Prostate gland (tissue), 2 donors: Measurements from ENCODE around the gene NRN1L. TPM values are rescaled to one million over a fixed set of nuclear protein-coding genes. Genes with fewer than 3 reads are reported as not detected.
A peak's percentile ranks its signal among the peaks of the same experiment; 100 is the strongest.

Experiments
- DNase-seq: peaks from one replicate; pipeline ENCODE4 v3.0.0-alpha.2; 2019; ENCODE audit warnings: low spot score
- H3K27ac ChIP-seq, 2 donors: fragments of 200-600 bp; sonication (generic); 2 replicates each; pipeline ENCODE4 v1.5.1; 2017 to 2019
- H3K27me3 ChIP-seq: fragments of 200-600 bp; sonication (generic); replicated peaks from 2 replicates; pipeline ENCODE4 v1.5.1; 2019; ENCODE audit not compliant: insufficient read depth
- H3K36me3 ChIP-seq, 2 donors: fragments of 200-600 bp; sonication (generic); 1 replicate in 1 of 2; 2 replicates in 1 of 2; pipeline versions ENCODE4 v1.5.1 to v1.8.1; 2017 to 2019
- H3K4me1 ChIP-seq: fragments of 200-600 bp; sonication (generic); replicated peaks from 2 replicates; pipeline ENCODE4 v1.5.1; 2019
- H3K4me3 ChIP-seq, 2 donors: fragments of 200-600 bp; sonication (generic); 2 replicates each; pipeline ENCODE4 v1.5.1; 2017 to 2019
- H3K9me3 ChIP-seq: fragments of 200-600 bp; sonication (generic); 2 replicates; pipeline ENCODE4 v1.5.1; 2017
- CTCF ChIP-seq, 4 experiments: fragments of 200-600 bp in 2 of 4; fragments of 450-650 bp in 2 of 4; sonication (generic) in 2 of 4; IDR thresholded peaks; 1 replicate in 3 of 4; 2 replicates in 1 of 4; pipeline ENCODE4 v1.5.1; 2016 to 2019; ENCODE audit warnings: antibody characterized with exemption in 4 of 4, mild to moderate bottlenecking in 2 of 4, moderate library complexity in 2 of 4
- POLR2A ChIP-seq: fragments of 450-650 bp; IDR thresholded peaks from one replicate; pipeline ENCODE4 v1.6.1; 2016; ENCODE audit warnings: antibody characterized with exemption, mild to moderate bottlenecking
- POLR2AphosphoS5 ChIP-seq: sonication (generic); formaldehyde crosslinking; IDR thresholded peaks from one replicate; pipeline ENCODE4 v1.6.1; 2017; ENCODE audit warnings: antibody characterized with exemption
- WGBS: methylation state at CpG from one replicate; pipeline ENCODE4 v1.1.5; 2018; 5-methylcytosine and 5-hydroxymethylcytosine counted together
- intact Hi-C: fragments of 100-400 bp; cut with DNase I; formaldehyde crosslinking; loops from one replicate; pipeline ENCODE4 v1.14.2; 2022
- total RNA-seq, 2 donors: library from RNA; depleted of rRNA; stranded (reverse); fragments of >200 nt; gene quantifications; one replicate each; pipeline ENCODE4 v1.1.0, GENCODE V29; 2016

NRN1L gene
- total RNA-seq, 2 donors from 2014 or later, result 4.0 to 4.4 TPM

- Histone ChIP-seq H3K9me3 (no peaks in the 10 kb centered on the region), H3K27ac (no peak overlapping the region), H3K36me3 (peaks cover 0 to 6% of the 10 kb centered on the region in 2 donors), H3K27me3 (no peaks in the 10 kb centered on the region), H3K4me1 (no peaks in the 10 kb centered on the region), H3K4me3 (no peak overlapping the region)
- intact Hi-C loops, result no loop called here
- no peak for DNase-seq
- TF ChIP-seq POLR2AphosphoS5, result no peak
- peak in 2 of 4 experiments; percentile 16 for TF ChIP-seq CTCF (IDR thresholded peaks at IDR 0.05)
- 96% methylated on average over 2 of the region's 2 CpGs for WGBS
Measured at GRCh38 chr16:67865318-67865717, 19.4 kb upstream of the NRN1L start.

- 93% methylated on average over 6 of the region's 6 CpGs for WGBS
- peaks cover 0 to 6% of the 10 kb centered on the region in 2 donors for H3K36me3 ChIP-seq
Measured at GRCh38 chr16:67868290-67868689, 16.4 kb upstream of the NRN1L start.

GRCh38 chr16:67869653-67870052, 15.0 kb upstream of the NRN1L start:
- H3K36me3 ChIP-seq, result peaks cover 0 to 6% of the 10 kb centered on the region in 2 donors
- no peak overlapping the region for H3K4me3 ChIP-seq
- H3K9me3 ChIP-seq, result no peaks in the 10 kb centered on the region
- peaks cover 9% of the 10 kb centered on the region for H3K4me1 ChIP-seq
- DNase-seq, result no peak
- H3K27ac ChIP-seq, result no peak overlapping the region
- H3K27me3 ChIP-seq, result no peaks in the 10 kb centered on the region
- WGBS, result 86% methylated on average over 7 of the region's 7 CpGs
- intact Hi-C loops, result loop anchor here (2.0 kb wide), 1 partner anchor 23 kb away; the partner anchor contains the start of genes CENPT and NUTF2
- TF ChIP-seq POLR2A, result no peak
- TF ChIP-seq POLR2AphosphoS5, result no peak
- TF ChIP-seq CTCF (IDR thresholded peaks at IDR 0.05), result no peak

More at GRCh38 chr16:67868290-67868689, 16.4 kb upstream of the NRN1L start:
- Histone ChIP-seq H3K27ac (no peak overlapping the region), H3K4me1 (no peaks in the 10 kb centered on the region), H3K4me3 (no peak overlapping the region), H3K9me3 (no peaks in the 10 kb centered on the region), H3K27me3 (no peaks in the 10 kb centered on the region)
- intact Hi-C loops, result no loop called here
- no peak for DNase-seq
- no peak for TF ChIP-seq POLR2A
- TF ChIP-seq CTCF (IDR thresholded peaks at IDR 0.05), result no peak
- no peak for TF ChIP-seq POLR2AphosphoS5

GRCh38 chr16:67871256-67871655, 13.4 kb upstream of the NRN1L start:
- peaks cover 0 to 6% of the 10 kb centered on the region in 2 donors for H3K36me3 ChIP-seq

More at GRCh38 chr16:67871256-67871655, 13.4 kb upstream of the NRN1L start:
- no peak for DNase-seq
- Histone ChIP-seq H3K4me1 (peaks cover 13% of the 10 kb centered on the region), H3K27ac (no peak overlapping the region), H3K27me3 (no peaks in the 10 kb centered on the region), H3K9me3 (no peaks in the 10 kb centered on the region), H3K4me3 (no peak overlapping the region)
- WGBS, result 38% methylated on average over 3 of the region's 3 CpGs
- intact Hi-C loops, result loop anchor here (2.0 kb wide), 1 partner anchor 24 kb away; the partner anchor contains the start of genes CENPT and NUTF2
- TF ChIP-seq POLR2A, result no peak
- TF ChIP-seq CTCF (IDR thresholded peaks at IDR 0.05), result no peak
- TF ChIP-seq POLR2AphosphoS5, result no peak
